IMR-90 (cell line): ENCODE results near the gene NAT14. TPM values are rescaled to one million over a fixed set of nuclear protein-coding genes. Genes with fewer than 3 reads are reported as not detected.

Source experiments
- ATAC-seq: fragments of 200-7000 bp; cut with Tn5 transposase; 2 replicates; pipeline ENCODE4 v1.9.1; 2020; ENCODE audit warnings: low read depth, mild to moderate bottlenecking, moderate library complexity
- BruUV-seq: library from RNA; stranded (reverse); fragments of 400-500 nt; replicated peaks from 2 replicates; lab custom pipeline; 2021; lab: Mats Ljungman, UMichigan
- CTCF ChIA-PET: fragments of 300-600 bp; formaldehyde crosslinking; extraction: SDS; loops from one replicate; lab custom pipeline; 2021; ENCODE audit warnings: antibody characterized with exemption; lab: Yijun Ruan, JAX
- POLR2A ChIA-PET: fragments of 300-600 bp; sonication (Branson Sonifier 250); formaldehyde crosslinking; loops from one replicate; lab custom pipeline; 2022; ENCODE audit warnings: antibody characterized with exemption; ENCODE audit not compliant: unreplicated experiment; lab: Charles Lee
- DNase-seq: peaks from one replicate; pipeline ENCODE4 v3.0.0; 2013
- H2AFZ ChIP-seq: replicated peaks from 2 replicates; pipeline ENCODE3; 2013; ENCODE audit warnings: low read length, mild to moderate bottlenecking; ENCODE audit not compliant: poor library complexity
- H2AK5ac ChIP-seq: 2 replicates; pipeline ENCODE4 v1.6.1; 2013; ENCODE audit warnings: low read depth, low read length, inconsistent platforms
- H2AK9ac ChIP-seq: replicated peaks from 2 replicates; pipeline ENCODE3; 2013; ENCODE audit warnings: mild to moderate bottlenecking, low read depth, low read length, moderate library complexity; ENCODE audit not compliant: poor library complexity
- H2BK120ac ChIP-seq: 2 replicates; pipeline ENCODE4 v1.6.1; 2013; ENCODE audit warnings: low read depth, low read length, inconsistent platforms
- H2BK15ac ChIP-seq: 3 replicates; pipeline ENCODE4 v1.6.1; 2013; ENCODE audit warnings: low read depth, low read length, inconsistent platforms
- H2BK20ac ChIP-seq: 2 replicates; pipeline ENCODE4 v1.6.1; 2013; ENCODE audit warnings: low read depth, mild to moderate bottlenecking, inconsistent platforms, low read length, moderate library complexity
- H2BK5ac ChIP-seq: 2 replicates; pipeline ENCODE4 v1.6.1; 2013; ENCODE audit warnings: mild to moderate bottlenecking, low read depth, low read length, inconsistent platforms; ENCODE audit not compliant: poor library complexity, severe bottlenecking
- H3K14ac ChIP-seq: replicated peaks from 2 replicates; pipeline ENCODE4 v1.6.1; 2013; ENCODE audit warnings: low read depth, low read length, inconsistent platforms
- H3K18ac ChIP-seq: 2 replicates; pipeline ENCODE4 v1.6.1; 2013; ENCODE audit warnings: low read depth, low read length, control low read depth
- H3K23ac ChIP-seq: 2 replicates; pipeline ENCODE4 v1.6.1; 2013; ENCODE audit warnings: low read depth, low read length, inconsistent platforms
- H3K27ac ChIP-seq: 2 replicates; pipeline ENCODE4 v1.5.1; 2013; ENCODE audit warnings: mild to moderate bottlenecking, control low read depth, low read length; ENCODE audit not compliant: insufficient read depth
- H3K27me3 ChIP-seq: 2 replicates; pipeline ENCODE4 v1.6.1; 2013; ENCODE audit warnings: low read length; ENCODE audit not compliant: control insufficient read depth, insufficient read depth
- H3K36me3 ChIP-seq: 2 replicates; pipeline ENCODE4 v1.6.1; 2013; ENCODE audit warnings: low read length, mixed read lengths; ENCODE audit not compliant: control insufficient read depth, insufficient read depth
- H3K4ac ChIP-seq: 2 replicates; pipeline ENCODE4 v1.6.1; 2013; ENCODE audit warnings: low read depth, low read length, inconsistent platforms
- H3K4me1 ChIP-seq: 2 replicates; pipeline ENCODE4 v1.6.1; 2013; ENCODE audit warnings: low read length, mixed read lengths; ENCODE audit not compliant: control insufficient read depth, insufficient read depth
- H3K4me2 ChIP-seq: 2 replicates; pipeline ENCODE4 v1.6.1; 2013; ENCODE audit warnings: low read depth, mild to moderate bottlenecking, control low read depth, low read length, moderate library complexity
- H3K4me3 ChIP-seq: 2 replicates; pipeline ENCODE4 v1.5.1; 2013; ENCODE audit warnings: low read depth, mild to moderate bottlenecking, control low read depth, low read length, moderate library complexity; ENCODE audit not compliant: insufficient read depth
- H3K56ac ChIP-seq: 2 replicates; pipeline ENCODE4 v1.6.1; 2013; ENCODE audit warnings: low read length, inconsistent platforms; ENCODE audit not compliant: insufficient read depth; ENCODE audit errors: extremely low read depth
- H3K79me1 ChIP-seq, 2 experiments: 2 replicates each; pipeline ENCODE4 v1.6.1; 2013; ENCODE audit warnings: low read length in 2 of 2, inconsistent platforms in 1 of 2, low read depth in 1 of 2
- H3K9ac ChIP-seq: 2 replicates; pipeline ENCODE4 v1.6.1; 2013; ENCODE audit warnings: low read depth, low read length, control low read depth
- H3K9me1 ChIP-seq: 2 replicates; pipeline ENCODE4 v1.6.1; 2013; ENCODE audit warnings: low read length, inconsistent platforms; ENCODE audit not compliant: insufficient read depth
- H3K9me3 ChIP-seq: 2 replicates; pipeline ENCODE4 v1.6.1; 2013; ENCODE audit warnings: low read length; ENCODE audit not compliant: control insufficient read depth, insufficient read depth
- H4K20me1 ChIP-seq: 2 replicates; pipeline ENCODE4 v1.6.1; 2013; ENCODE audit warnings: low read length, inconsistent platforms; ENCODE audit not compliant: insufficient read depth
- H4K5ac ChIP-seq: 2 replicates; pipeline ENCODE4 v1.6.1; 2013; ENCODE audit warnings: mild to moderate bottlenecking, low read depth, low read length, control low read depth
- H4K8ac ChIP-seq, 2 experiments: 2 replicates each; pipeline ENCODE4 v1.6.1; 2013; ENCODE audit warnings: low read depth in 2 of 2, low read length in 2 of 2, control low read depth in 1 of 2, inconsistent platforms in 1 of 2
- H4K91ac ChIP-seq: 2 replicates; pipeline ENCODE4 v1.6.1; 2013; ENCODE audit warnings: low read depth, low read length, inconsistent platforms; ENCODE audit not compliant: insufficient read depth
- CEBPB ChIP-seq: IDR thresholded peaks from 2 replicates; pipeline ENCODE4 v1.6.1; 2012; ENCODE audit warnings: low read depth, low read length, improper control_type of control experiment
- CTCF ChIP-seq: conservative IDR thresholded peaks from 2 replicates; pipeline ENCODE4 v1.5.1; 2012; ENCODE audit warnings: mild to moderate bottlenecking, low read depth, low read length, improper control_type of control experiment
- ELK1 ChIP-seq: fragments of 150-350 bp; IDR thresholded peaks from 2 replicates; pipeline ENCODE4 v1.6.1; 2016; ENCODE audit warnings: low read depth, mild to moderate bottlenecking, low read length, moderate library complexity, borderline replicate concordance
- FOS ChIP-seq: fragments of 150-350 bp; IDR thresholded peaks from 2 replicates; pipeline ENCODE4 v1.6.1; 2016; ENCODE audit warnings: low read depth, low read length
- MAZ ChIP-seq: IDR thresholded peaks from 2 replicates; pipeline ENCODE4 v1.6.1; 2012; ENCODE audit warnings: low read depth, mild to moderate bottlenecking, low read length, improper control_type of control experiment, moderate library complexity, borderline replicate concordance
- NFE2L2 ChIP-seq: fragments of 150-350 bp; IDR thresholded peaks from 2 replicates; pipeline ENCODE4 v1.6.1; 2016; ENCODE audit warnings: low read depth, mild to moderate bottlenecking, low read length
- RAD21 ChIP-seq: IDR thresholded peaks from 2 replicates; pipeline ENCODE4 v1.6.1; 2012; ENCODE audit warnings: low read length, improper control_type of control experiment
- RCOR1 ChIP-seq: IDR thresholded peaks from 2 replicates; pipeline ENCODE4 v1.6.1; 2012; ENCODE audit warnings: mild to moderate bottlenecking, low read length, improper control_type of control experiment; ENCODE audit not compliant: insufficient replicate concordance
- RFX5 ChIP-seq: IDR thresholded peaks from 2 replicates; pipeline ENCODE4 v1.8.0; 2012; ENCODE audit warnings: low read depth, mild to moderate bottlenecking, low read length, moderate library complexity
- USF2 ChIP-seq: fragments of 150-350 bp; IDR thresholded peaks from 2 replicates; pipeline ENCODE4 v1.6.1; 2017; ENCODE audit warnings: mild to moderate bottlenecking, antibody characterized with exemption, low read length, low read depth
- WGBS, 2 experiments: methylation state at CpG; one replicate each; pipeline versions ENCODE4 v1.1.5 to v1.1.7; 2013; ENCODE audit warnings: missing lambda C conversion rate in 2 of 2; ENCODE audit not compliant: insufficient read length in 1 of 2; ENCODE audit errors: extremely low coverage in 2 of 2; 5-methylcytosine and 5-hydroxymethylcytosine counted together
- dilution Hi-C: fragments of 300-500 bp; cut with HindIII; formaldehyde crosslinking; loops from one replicate; pipeline ENCODE4 v1.14.3; 2018; ENCODE audit warnings: low sequenced_read_pairs; ENCODE audit not compliant: unreplicated experiment
- in situ Hi-C: fragments of 300-500 bp; cut with MboI; formaldehyde crosslinking; loops from 3 replicates; pipeline ENCODE4 v1.14.3; 2019; ENCODE audit warnings: low sequenced_read_pairs, inconsistent platforms, mixed read lengths
- intact Hi-C: fragments of 100-400 bp; cut with micrococcal nuclease; formaldehyde crosslinking; loops from 2 replicates; pipeline ENCODE4 v1.10.0; 2022
- polyA plus RNA-seq, 3 experiments: library from polyadenylated mRNA; depleted of rRNA; stranded (reverse); fragments of >200 nt; gene quantifications; 2 replicates each; pipeline ENCODE4 v1.2.3, GENCODE V29; 2012; ENCODE audit warnings: low replicate concordance in 1 of 3
- total RNA-seq: library from RNA; depleted of rRNA; stranded (reverse); fragments of >200 nt; gene quantifications from 2 replicates; pipeline ENCODE4 v1.2.3, GENCODE V29; 2012

The NAT14 gene
- total and polyA plus RNA-seq, 2 of the 4 experiments (the other 2 are of a cell fraction), result 4.3 to 41.2 TPM

- dilution Hi-C loops, result no loop called here
Measured at GRCh38 chr19:55498246-55498840, 13.4 kb downstream of the NAT14 start.

More at GRCh38 chr19:55498246-55498840, 13.4 kb downstream of the NAT14 start:
- H3K4me1 ChIP-seq, result peaks cover 11% of the 10 kb centered on the region
- no peak overlapping the region for H3K18ac ChIP-seq
- H3K4ac ChIP-seq, result no peak overlapping the region
- H2BK15ac ChIP-seq, result no peak overlapping the region
- no peak overlapping the region for H4K5ac ChIP-seq
- H3K9me3 ChIP-seq, result no peaks in the 10 kb centered on the region
- TF ChIP-seq CTCF (no peak), FOS (no peak), CEBPB (no peak), RAD21 (no peak), NFE2L2 (no peak), USF2 (no peak), MAZ (no peak), RCOR1 (no peak), ELK1 (no peak), RFX5 (no peak)
- in situ Hi-C loops (loop anchor here (25.0 kb wide), 1 partner anchor 1036 kb away; the partner anchor contains the start of genes CDC42EP5 and LENG9), intact Hi-C loops (no loop called here)
- H3K9ac ChIP-seq, result no peak overlapping the region
- H3K9me1 ChIP-seq, result no peaks in the 10 kb centered on the region
- no peaks in the 10 kb centered on the region for H3K27me3 ChIP-seq
- no peak overlapping the region for H2BK120ac ChIP-seq
- no peak overlapping the region for H3K23ac ChIP-seq
- ATAC-seq, result no peak
- no peak for DNase-seq
- ChIA-PET CTCF (interaction anchor here (1.2 kb wide), 1 partner anchor 22 kb away, joined by 3 read pairs; the partner anchor contains the start of gene ZNF628), POLR2A (no interaction called here)
- BruUV-seq, result no TSS peak
- WGBS, 2 experiments, result no CpG with 5 or more reads among the region's 2 CpGs
- no peak overlapping the region for H3K4me3 ChIP-seq
- no peak overlapping the region for H2AK9ac ChIP-seq
- peaks cover 13% of the 10 kb centered on the region; the same call in 1 of the 2 replicates for H3K36me3 ChIP-seq
- H4K91ac ChIP-seq, result no peak overlapping the region
- H2BK5ac ChIP-seq, result no peak overlapping the region
- peaks cover 0 to 14% of the 10 kb centered on the region in 2 experiments for H3K79me1 ChIP-seq
- no peak overlapping the region for H4K8ac ChIP-seq
- H2AK5ac ChIP-seq, result no peak overlapping the region
- no peak overlapping the region for H2AFZ ChIP-seq
- no peak overlapping the region for H3K56ac ChIP-seq
- no peaks in the 10 kb centered on the region for H4K20me1 ChIP-seq
- H3K4me2 ChIP-seq, result no peak overlapping the region
- no peak overlapping the region for H2BK20ac ChIP-seq
- no peak overlapping the region for H3K14ac ChIP-seq
- no peak overlapping the region for H3K27ac ChIP-seq
